T-helper 1 cell treated with Interleukin-12 subunit alpha and Interleukin-12 subunit beta and Interleukin-4 antibody, amounts not matched to agents 30 ng/mL and 1 ng/mL, for 36 hours (primary cell): ENCODE data around the gene PTPRN. TPM values are rescaled to one million over a fixed set of nuclear protein-coding genes. Genes with fewer than 3 reads are reported as not detected.

Source experiments
- intact Hi-C: fragments of 100-400 bp; cut with micrococcal nuclease; formaldehyde crosslinking; loops from one replicate; pipeline ENCODE4 v1.15.1; 2024
- total RNA-seq: library from RNA; stranded (reverse); gene quantifications from 2 replicates; pipeline ENCODE4 v1.2.3, GENCODE V29; 2022

Gene PTPRN
- total RNA-seq, 1 donor from 2014 or later: not detected

GRCh38 chr2:219247678-219248642, 61.2 kb downstream of the PTPRN start:
- intact Hi-C loops: loop anchor here (10.0 kb wide), 1 partner anchor 683 kb away; the partner anchor contains the start of genes CNOT9 and USP37

GRCh38 chr2:219246559-219246958, 62.6 kb downstream of the PTPRN start:
- intact Hi-C loops: loop anchor here (10.0 kb wide), 1 partner anchor 682 kb away; the partner anchor contains the start of genes CNOT9 and USP37

- intact Hi-C loops: loop anchor here (1.0 to 10.0 kb wide), 12 partner anchors 7 to 1027 kb away; partner anchors contain the start of genes ANKZF1, ATG9A, CNOT9 and DNAJB2
Observed at GRCh38 chr2:219245899-219246230, 63.3 kb downstream of the PTPRN start.

GRCh38 chr2:219245148-219245898, 63.9 kb downstream of the PTPRN start, which contains the start of the genes GLB1L and STK16:
TSS of gene GLB1L (minus strand) at chr2:219245444. CDS start at chr2:219243573, 1,871 bp downstream.
TSS of gene STK16 (plus strand) at chr2:219245479. CDS start at chr2:219246000, 521 bp downstream.
- intact Hi-C loops: loop anchor here (1.0 to 10.0 kb wide), 12 partner anchors 8 to 1026 kb away; partner anchors contain the start of genes ANKZF1, ATG9A, CNOT9 and DNAJB2

- intact Hi-C loops: loop anchor here (1.0 to 10.0 kb wide), 12 partner anchors 9 to 1025 kb away; partner anchors contain the start of genes ANKZF1, ATG9A, CNOT9 and DNAJB2
Observed at GRCh38 chr2:219244789-219245147, 64.4 kb downstream of the PTPRN start.

- intact Hi-C loops: loop anchor here (10.0 kb wide), 1 partner anchor 679 kb away; the partner anchor contains the start of genes CNOT9 and USP37
Observed at GRCh38 chr2:219243291-219243761, 65.9 kb downstream of the PTPRN start.

Other genes with a start within 250 kb of the PTPRN start
- gene IHH, start 248.5 kb downstream of the PTPRN start, total RNA-seq: 0.17 TPM in 1 of 2 replicates, not detected in the other
- gene NHEJ1, start 148.6 kb downstream of the PTPRN start, total RNA-seq: 17.1 and 20.4 TPM in 2 replicates
- gene SLC23A3, start 139.4 kb downstream of the PTPRN start, total RNA-seq: 1.8 and 2.5 TPM in 2 replicates
- gene CNPPD1, start 132.5 kb downstream of the PTPRN start, total RNA-seq: 82.8 and 84.3 TPM in 2 replicates
- 84.1 and 94.7 TPM in 2 replicates for gene RETREG2, start 131.1 kb downstream of the PTPRN start, total RNA-seq
- gene ZFAND2B, start 102.6 kb downstream of the PTPRN start, total RNA-seq: 44.2 and 56.1 TPM in 2 replicates
- gene ABCB6, start 90.4 kb downstream of the PTPRN start, total RNA-seq: 22.7 and 25.5 TPM in 2 replicates
- gene ATG9A, start 79.8 kb downstream of the PTPRN start, total RNA-seq: 52.7 and 63.0 TPM in 2 replicates
- gene ANKZF1, start 79.6 kb downstream of the PTPRN start, total RNA-seq: 91.4 and 91.9 TPM in 2 replicates
- gene GLB1L, start 64.0 kb downstream of the PTPRN start, total RNA-seq: 5.3 and 5.4 TPM in 2 replicates
- 32.3 and 34.2 TPM in 2 replicates for gene STK16, start 63.9 kb downstream of the PTPRN start, total RNA-seq
- gene TUBA4B, start 56.2 kb downstream of the PTPRN start, total RNA-seq: 0.17 TPM in 1 of 2 replicates, not detected in the other
- 290 and 312 TPM in 2 replicates for gene TUBA4A, start 55.5 kb downstream of the PTPRN start, total RNA-seq
- 46.7 and 53.0 TPM in 2 replicates for gene DNAJB2, start 30.0 kb downstream of the PTPRN start, total RNA-seq
- not detected in 2 replicates for gene RESP18, start 23.3 kb upstream of the PTPRN start, total RNA-seq
- gene DNPEP, start 78.5 kb upstream of the PTPRN start, total RNA-seq: 78.3 and 81.0 TPM in 2 replicates
- gene DES, start 109.0 kb upstream of the PTPRN start, total RNA-seq: not detected in 2 replicates
- gene SPEG, start 125.4 kb upstream of the PTPRN start, total RNA-seq: 0.05 and 0.39 TPM in 2 replicates
- 54.0 and 55.0 TPM in 2 replicates for gene GMPPA, start 189.5 kb upstream of the PTPRN start, total RNA-seq
- gene ASIC4, start 205.1 kb upstream of the PTPRN start, total RNA-seq: not detected in 2 replicates
- 19.5 and 21.1 TPM in 2 replicates for gene CHPF, start 234.4 kb upstream of the PTPRN start, total RNA-seq
- gene TMEM198, start 234.6 kb upstream of the PTPRN start, total RNA-seq: 1.0 and 1.3 TPM in 2 replicates